Astrocyte (in vitro differentiated cells and primary cell): ENCODE data around the gene CCDC93.

Source experiments
- EZH2 ChIP-seq: IDR thresholded peaks from 2 replicates; pipeline ENCODE4 v1.6.1; 2012; ENCODE audit warnings: mild to moderate bottlenecking, low read length, inconsistent platforms; ENCODE audit not compliant: insufficient read depth
- TF ChIP-seq, protein P1 (sequence below): IDR thresholded peaks from 2 replicates; pipeline ENCODE4 v1.5.1; 2011; ENCODE audit warnings: low read depth, mild to moderate bottlenecking, inconsistent platforms, low read length, moderate library complexity; ENCODE audit not compliant: insufficient read depth

DNA sequence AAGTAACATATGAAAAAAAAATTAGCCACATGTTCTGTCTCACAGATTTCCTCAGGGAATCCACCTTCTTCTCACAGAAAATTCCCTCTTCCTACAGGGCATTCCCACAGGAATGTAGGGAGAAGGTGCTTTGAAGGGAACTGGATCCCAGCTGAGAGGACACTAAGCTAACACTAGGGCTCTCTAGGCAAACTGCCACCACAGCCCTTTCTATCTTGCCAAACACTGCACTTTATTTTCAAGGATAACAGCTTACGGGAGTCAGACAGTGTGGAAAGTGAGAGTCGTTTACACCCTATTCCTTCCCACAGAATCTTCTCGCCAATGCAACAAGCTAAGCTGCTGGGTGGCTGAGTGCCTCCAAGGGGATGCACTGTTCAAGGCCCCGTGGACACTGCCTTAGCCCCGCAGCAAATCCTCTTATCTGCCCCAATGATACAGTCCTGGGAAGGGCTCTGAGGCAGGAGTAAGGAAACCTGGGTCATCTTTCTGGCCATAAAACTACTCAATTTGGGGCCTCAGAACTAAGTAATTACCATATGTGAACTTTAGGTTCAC lies 76.9 kb downstream of the CCDC93 start:
- TF ChIP-seq, protein P1, sequence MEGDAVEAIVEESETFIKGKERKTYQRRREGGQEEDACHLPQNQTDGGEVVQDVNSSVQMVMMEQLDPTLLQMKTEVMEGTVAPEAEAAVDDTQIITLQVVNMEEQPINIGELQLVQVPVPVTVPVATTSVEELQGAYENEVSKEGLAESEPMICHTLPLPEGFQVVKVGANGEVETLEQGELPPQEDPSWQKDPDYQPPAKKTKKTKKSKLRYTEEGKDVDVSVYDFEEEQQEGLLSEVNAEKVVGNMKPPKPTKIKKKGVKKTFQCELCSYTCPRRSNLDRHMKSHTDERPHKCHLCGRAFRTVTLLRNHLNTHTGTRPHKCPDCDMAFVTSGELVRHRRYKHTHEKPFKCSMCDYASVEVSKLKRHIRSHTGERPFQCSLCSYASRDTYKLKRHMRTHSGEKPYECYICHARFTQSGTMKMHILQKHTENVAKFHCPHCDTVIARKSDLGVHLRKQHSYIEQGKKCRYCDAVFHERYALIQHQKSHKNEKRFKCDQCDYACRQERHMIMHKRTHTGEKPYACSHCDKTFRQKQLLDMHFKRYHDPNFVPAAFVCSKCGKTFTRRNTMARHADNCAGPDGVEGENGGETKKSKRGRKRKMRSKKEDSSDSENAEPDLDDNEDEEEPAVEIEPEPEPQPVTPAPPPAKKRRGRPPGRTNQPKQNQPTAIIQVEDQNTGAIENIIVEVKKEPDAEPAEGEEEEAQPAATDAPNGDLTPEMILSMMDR = no peak
- TF ChIP-seq EZH2 = no peak
